Astrocyte of the cerebellum (primary cell): ENCODE data around the gene ZDHHC14.

ENCODE experiments used
- DNase-seq: peaks from one replicate; pipeline ENCODE4 v3.0.0-alpha.2; 2011; ENCODE audit warnings: low read depth
- H3K4me3 ChIP-seq: 2 replicates; pipeline ENCODE4 v1.5.1; 2011; ENCODE audit warnings: mild to moderate bottlenecking, low read depth, low read length, moderate library complexity
- CTCF ChIP-seq: IDR thresholded peaks from 2 replicates; pipeline ENCODE4 v1.5.1; 2012; ENCODE audit warnings: low read length, low read depth, moderate library complexity, mild to moderate bottlenecking; ENCODE audit errors: missing control alignments
- in situ Hi-C: cut with HindIII; loops from 2 replicates; pipeline ENCODE4 v1.10.0; 2017; ENCODE audit warnings: low sequenced_read_pairs

ZDHHC14 gene

GRCh38 chr6:157673596-157673995, 292.6 kb downstream of the ZDHHC14 start:
- H3K4me3 ChIP-seq = no peak overlapping the region
- TF ChIP-seq CTCF = no peak
- DNase-seq = no peak
- in situ Hi-C loops = no loop called here

DNA sequence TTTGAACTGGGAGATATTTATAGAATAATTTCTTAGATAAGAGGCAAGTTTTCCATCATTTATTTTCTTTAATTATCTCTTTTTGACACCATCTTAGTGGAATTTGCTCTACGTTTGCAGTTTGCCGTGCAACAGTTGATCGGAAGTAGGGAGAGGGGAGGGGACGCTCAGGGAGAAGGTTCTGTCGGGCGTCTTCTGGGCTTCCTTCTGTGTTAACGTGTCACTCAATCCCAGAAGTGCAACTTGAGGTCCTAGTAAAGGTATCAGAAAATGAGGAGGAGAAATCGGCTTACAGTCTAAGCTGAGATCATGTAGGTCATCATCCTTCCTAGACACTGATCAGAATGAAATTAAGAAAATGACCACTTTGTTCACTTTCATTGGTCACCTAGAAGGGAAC, 293.1 kb downstream of the ZDHHC14 start:
- no peak overlapping the region for H3K4me3 ChIP-seq
- no peak for DNase-seq
- TF ChIP-seq CTCF = no peak
- in situ Hi-C loops = no loop called here

DNA sequence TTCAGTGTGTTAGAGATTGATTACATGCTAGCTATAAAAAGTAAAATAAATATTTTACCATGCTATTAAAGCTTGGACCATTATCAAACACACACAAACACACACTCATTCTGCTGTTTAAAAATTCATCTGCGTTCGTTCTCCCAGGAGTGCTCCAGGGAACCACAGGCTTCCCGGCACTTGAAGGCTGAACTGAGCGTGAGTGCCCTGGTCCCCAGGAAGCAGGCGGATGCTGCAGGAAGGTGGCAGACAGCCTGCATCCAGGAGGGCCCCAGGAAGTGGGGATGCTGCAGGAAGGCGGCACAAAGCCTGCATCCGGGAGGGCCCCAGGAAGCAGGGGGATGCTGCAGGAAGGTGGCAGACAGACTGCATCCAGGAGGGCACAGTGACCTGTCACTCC, 294.8 kb downstream of the ZDHHC14 start:
- no peak for TF ChIP-seq CTCF
- no peak overlapping the region for H3K4me3 ChIP-seq
- no peak for DNase-seq
- in situ Hi-C loops = no loop called here

DNA sequence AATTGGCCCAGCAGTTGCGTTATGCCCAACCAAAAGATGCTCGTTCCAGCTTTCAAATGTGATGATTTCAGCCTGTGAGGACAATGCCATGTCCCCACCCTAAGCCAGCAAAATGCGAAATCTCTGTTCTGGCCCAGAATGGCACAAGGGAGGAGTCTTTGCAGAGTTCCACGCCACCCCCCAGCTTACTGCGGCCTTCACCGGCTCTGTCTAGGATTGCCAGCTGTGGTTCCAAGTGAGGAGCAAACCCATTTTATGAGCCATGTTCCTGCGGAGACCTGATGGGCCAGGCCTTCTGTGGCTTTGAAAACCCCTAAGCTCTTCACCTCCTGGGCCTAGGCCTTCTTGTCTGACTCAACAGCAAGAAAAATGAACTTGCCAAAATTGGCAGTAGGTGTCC, 295.3 kb downstream of the ZDHHC14 start:
- DNase-seq = no peak
- in situ Hi-C loops = no loop called here
- TF ChIP-seq CTCF = no peak
- no peak overlapping the region for H3K4me3 ChIP-seq

- H3K4me3 ChIP-seq = no peak overlapping the region
- TF ChIP-seq CTCF = no peak
- in situ Hi-C loops = no loop called here
- DNase-seq = no peak
Observed at GRCh38 chr6:157677235-157677634, 296.2 kb downstream of the ZDHHC14 start.

- H3K4me3 ChIP-seq = no peak overlapping the region
- no peak for TF ChIP-seq CTCF
- DNase-seq = no peak
- in situ Hi-C loops = no loop called here
Observed at GRCh38 chr6:157679605-157680580, 298.9 kb downstream of the ZDHHC14 start.
